GM12872 (cell line): ENCODE data around the gene FBXL7.

Experiments
- TF ChIP-seq, protein P1 (sequence below): IDR thresholded peaks from 3 replicates; pipeline ENCODE4 v1.5.1; 2011; ENCODE audit warnings: low read depth, mild to moderate bottlenecking, low read length, moderate library complexity; ENCODE audit not compliant: insufficient read depth

FBXL7 gene

DNA sequence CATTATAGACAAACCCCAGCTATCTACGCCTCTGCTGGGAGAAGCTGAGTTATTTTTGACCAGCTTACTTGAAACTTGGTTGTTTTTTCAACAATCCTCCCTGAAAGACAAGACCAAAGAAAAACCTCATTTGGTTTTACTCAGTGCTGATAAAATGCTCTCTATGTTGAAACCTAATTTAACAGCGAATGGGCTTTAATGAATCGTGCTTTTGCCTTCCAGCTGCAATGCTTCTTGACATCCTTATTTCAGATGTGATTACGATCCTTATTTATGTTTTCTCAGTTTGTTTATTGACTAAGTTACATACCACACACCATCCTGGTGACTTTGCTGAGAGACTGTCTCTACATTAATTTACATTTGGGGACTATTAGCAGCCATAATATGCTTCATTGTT lies 179.2 kb downstream of the FBXL7 start:
- TF ChIP-seq, protein P1, sequence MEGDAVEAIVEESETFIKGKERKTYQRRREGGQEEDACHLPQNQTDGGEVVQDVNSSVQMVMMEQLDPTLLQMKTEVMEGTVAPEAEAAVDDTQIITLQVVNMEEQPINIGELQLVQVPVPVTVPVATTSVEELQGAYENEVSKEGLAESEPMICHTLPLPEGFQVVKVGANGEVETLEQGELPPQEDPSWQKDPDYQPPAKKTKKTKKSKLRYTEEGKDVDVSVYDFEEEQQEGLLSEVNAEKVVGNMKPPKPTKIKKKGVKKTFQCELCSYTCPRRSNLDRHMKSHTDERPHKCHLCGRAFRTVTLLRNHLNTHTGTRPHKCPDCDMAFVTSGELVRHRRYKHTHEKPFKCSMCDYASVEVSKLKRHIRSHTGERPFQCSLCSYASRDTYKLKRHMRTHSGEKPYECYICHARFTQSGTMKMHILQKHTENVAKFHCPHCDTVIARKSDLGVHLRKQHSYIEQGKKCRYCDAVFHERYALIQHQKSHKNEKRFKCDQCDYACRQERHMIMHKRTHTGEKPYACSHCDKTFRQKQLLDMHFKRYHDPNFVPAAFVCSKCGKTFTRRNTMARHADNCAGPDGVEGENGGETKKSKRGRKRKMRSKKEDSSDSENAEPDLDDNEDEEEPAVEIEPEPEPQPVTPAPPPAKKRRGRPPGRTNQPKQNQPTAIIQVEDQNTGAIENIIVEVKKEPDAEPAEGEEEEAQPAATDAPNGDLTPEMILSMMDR: no peak

DNA sequence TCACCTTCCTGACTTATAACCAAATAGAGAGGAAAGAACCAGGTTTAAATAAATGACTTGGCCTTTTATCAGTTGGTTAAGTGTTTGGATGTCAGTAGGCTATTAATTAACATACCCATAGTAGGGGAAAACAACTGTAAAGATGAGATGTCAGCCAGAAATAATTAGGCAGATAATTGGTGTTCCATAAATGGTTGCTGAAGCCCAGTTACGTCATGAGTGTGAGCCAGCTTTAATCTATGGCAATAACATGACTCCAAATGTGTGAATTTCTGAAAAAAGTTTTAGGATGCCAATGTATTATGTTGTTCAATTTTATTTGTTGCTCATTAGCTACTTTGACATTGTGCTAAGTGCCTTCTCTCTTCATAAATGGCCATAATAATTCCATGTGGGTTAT lies 180.5 kb downstream of the FBXL7 start:
- TF ChIP-seq, protein P1: no peak

DNA sequence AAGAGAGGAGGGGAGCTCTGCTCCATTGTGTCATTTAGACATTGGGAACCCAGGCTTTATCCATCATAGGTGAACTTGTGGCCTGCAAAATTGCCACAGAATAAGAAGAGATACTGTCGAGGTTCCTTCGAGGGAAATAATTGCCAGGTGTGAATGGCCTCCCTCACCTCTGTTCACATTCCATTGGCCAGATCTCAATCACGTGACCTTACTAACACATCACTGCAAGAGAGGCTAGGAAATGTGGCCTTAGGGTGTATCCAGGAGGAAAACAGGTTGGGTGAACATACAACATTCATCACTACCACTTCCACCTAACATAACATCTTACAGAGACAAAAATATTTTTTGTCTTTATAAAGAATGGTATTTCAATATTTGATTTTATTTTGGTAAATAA lies 182.1 kb downstream of the FBXL7 start:
- TF ChIP-seq, protein P1: no peak

DNA sequence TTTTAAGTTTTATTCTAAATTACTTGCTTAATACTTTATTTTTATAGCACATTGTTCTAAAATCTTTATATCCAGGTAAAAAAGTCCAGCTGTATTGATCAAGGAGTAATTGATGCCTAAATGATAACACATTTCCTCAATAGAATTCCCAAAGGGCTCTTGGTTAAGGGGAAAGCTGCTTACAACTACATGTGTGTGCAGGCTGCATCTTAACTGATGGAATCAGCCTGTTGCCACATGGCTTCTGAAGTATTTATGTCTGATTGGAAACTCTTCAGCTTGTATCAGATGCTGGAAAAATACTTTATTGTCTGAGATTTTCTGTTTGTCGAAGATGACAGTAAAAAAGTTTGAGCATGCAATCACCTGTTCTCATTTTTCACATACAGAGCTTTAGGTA lies 182.6 kb downstream of the FBXL7 start:
- TF ChIP-seq, protein P1: no peak

DNA sequence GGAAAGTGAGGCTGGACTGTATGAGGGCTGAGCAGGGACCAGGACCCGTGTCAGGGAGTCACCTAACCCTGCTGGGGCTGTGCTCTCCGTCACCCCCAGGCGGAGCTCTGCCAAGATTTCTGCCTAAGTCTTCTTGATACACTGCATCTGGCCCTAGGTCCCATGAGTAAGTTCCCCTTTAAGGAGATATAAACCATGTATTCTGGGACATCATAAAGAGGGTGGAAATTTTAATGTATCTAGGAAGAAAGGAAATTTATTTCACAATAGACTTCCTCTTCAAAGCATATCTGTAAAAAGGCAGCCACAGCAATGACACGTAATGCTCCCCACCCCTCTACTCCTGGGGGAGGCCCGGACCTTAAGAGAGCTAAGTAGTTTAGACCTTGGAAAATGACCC lies 183.4 kb downstream of the FBXL7 start:
- TF ChIP-seq, protein P1: peak; percentile 33; the same call in 1 of the 3 replicates

DNA sequence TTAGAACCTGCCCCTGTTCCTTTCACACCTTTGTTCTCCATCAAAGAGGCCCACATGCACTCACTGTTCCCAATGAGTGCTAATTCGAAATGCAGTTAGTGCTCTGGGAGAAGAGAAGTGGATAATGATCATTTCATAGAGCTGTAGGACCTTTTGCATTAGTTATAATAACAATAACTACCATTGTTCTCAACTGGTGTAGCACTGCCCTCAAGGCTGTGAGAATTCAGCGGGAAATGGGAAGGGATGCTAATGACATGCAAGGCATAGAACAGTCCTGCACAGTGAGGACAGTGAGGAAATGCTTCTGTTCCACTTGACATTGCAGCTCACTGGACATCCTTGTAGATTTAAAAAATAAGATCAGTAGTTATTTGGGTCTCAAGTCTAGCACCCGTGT lies 187.4 kb downstream of the FBXL7 start:
- TF ChIP-seq, protein P1: no peak

DNA sequence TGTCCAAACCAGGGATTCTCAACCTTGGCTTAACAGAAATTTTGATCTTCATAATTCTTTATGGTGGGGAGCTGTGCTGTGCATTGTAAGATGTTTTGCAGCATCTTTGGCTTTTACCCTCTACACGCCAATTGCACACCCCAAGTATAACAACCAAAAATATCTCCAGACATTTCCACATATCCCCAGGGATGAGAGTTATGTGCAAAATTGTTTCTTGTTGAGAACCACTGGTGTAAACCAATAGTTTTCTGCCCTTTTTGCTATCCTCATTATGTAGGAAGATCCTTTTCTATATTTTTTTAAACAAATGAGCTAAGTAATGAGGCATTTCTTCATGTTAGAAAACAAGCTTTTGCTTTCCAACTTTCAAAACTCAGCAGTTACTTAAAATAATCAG lies 189.9 kb downstream of the FBXL7 start:
- TF ChIP-seq, protein P1: no peak

DNA sequence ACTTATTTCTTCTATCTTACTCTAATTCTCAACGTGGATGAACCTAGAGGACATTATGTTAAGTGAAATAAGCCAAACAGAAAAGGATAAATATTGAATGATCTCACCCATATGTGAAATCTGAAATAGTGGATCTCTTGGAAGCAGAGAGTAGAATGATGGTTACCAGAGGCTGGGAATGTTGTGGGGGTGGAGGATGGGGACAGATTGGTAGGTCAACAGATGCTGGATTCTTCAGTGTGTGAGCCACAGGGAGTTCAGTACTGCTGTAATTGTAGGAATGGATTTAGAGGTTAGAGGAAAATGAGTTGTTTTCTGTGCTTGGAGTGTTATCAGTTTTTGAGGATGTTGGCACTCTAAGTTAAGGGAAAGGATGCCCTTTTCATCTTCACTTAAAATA lies 190.6 kb downstream of the FBXL7 start:
- TF ChIP-seq, protein P1: no peak
